B cell (primary cell): ENCODE data around the gene LSP1. TPM values are rescaled to one million over a fixed set of nuclear protein-coding genes. Genes with fewer than 3 reads are reported as not detected.
"Not testable (repeated sequence)": the region's sequence is repeated elsewhere in the genome, so short reads cannot be mapped to it uniquely, and the experiment has no call there.

Experiments used
- ATAC-seq: fragments of 200-7000 bp; cut with Tn5 transposase; one replicate; pipeline ENCODE4 v1.10.0; 2021; ENCODE audit warnings: low read depth, mild to moderate bottlenecking, moderate number of reproducible peaks, moderate library complexity
- CTCF ChIA-PET: fragments of 350-600 bp; sonication (Branson Sonifier 250); formaldehyde crosslinking; loops from one replicate; lab custom pipeline; 2021; ENCODE audit warnings: antibody characterized with exemption, inconsistent platforms; lab: Charles Lee
- POLR2A ChIA-PET: fragments of 350-600 bp; sonication (Branson Sonifier 250); formaldehyde crosslinking; loops from one replicate; lab custom pipeline; 2021; ENCODE audit warnings: antibody characterized with exemption; lab: Charles Lee
- DNase-seq: peaks from one replicate; pipeline ENCODE4 v3.0.0; 2013
- H2AFZ ChIP-seq: 2 replicates; pipeline ENCODE4 v1.6.1; 2012; ENCODE audit warnings: mild to moderate bottlenecking, low read depth, low read length; ENCODE audit not compliant: insufficient read depth, poor library complexity, severe bottlenecking
- H3K27ac ChIP-seq, 2 donors: 1 replicate in 1 of 2; 2 replicates in 1 of 2; pipeline ENCODE4 v1.5.1; 2012 to 2013; ENCODE audit warnings: low read length in 2 of 2, mild to moderate bottlenecking in 2 of 2, moderate library complexity in 1 of 2
- H3K27me3 ChIP-seq, 4 experiments: fragments of 200-600 bp in 1 of 4; sonication (generic) in 1 of 4; replicated peaks in 1 of 4; 1 replicate in 2 of 4; 2 replicates in 2 of 4; pipeline versions ENCODE4 v1.6.1 to v1.7.0; 2013 to 2016; ENCODE audit warnings: low read length in 3 of 4, mild to moderate bottlenecking in 2 of 4, mixed read lengths in 1 of 4, moderate library complexity in 1 of 4; ENCODE audit not compliant: insufficient read depth in 4 of 4, control insufficient read depth in 3 of 4; ENCODE audit errors: control extremely low read depth in 1 of 4
- H3K36me3 ChIP-seq, 2 experiments: replicated peaks in 1 of 2; 1 replicate in 1 of 2; 2 replicates in 1 of 2; pipeline versions ENCODE4 v1.6.1 to v1.7.1; 2013; ENCODE audit warnings: low read length in 1 of 2; ENCODE audit not compliant: insufficient read depth in 2 of 2, control insufficient read depth in 1 of 2; ENCODE audit errors: control extremely low read depth in 1 of 2, extremely low read depth in 1 of 2
- H3K4me1 ChIP-seq, 2 donors: fragments of 200-600 bp in 1 of 2; sonication (generic) in 1 of 2; 1 replicate in 1 of 2; 2 replicates in 1 of 2; pipeline versions ENCODE4 v1.5.1 to v1.6.1; 2013 to 2017; ENCODE audit warnings: low read length in 2 of 2; ENCODE audit not compliant: control insufficient read depth in 2 of 2, insufficient read depth in 2 of 2
- H3K4me2 ChIP-seq: replicated peaks from 2 replicates; pipeline ENCODE3; 2012; ENCODE audit warnings: mild to moderate bottlenecking, low read depth, low read length; ENCODE audit not compliant: poor library complexity, severe bottlenecking
- H3K4me3 ChIP-seq, 5 experiments: fragments of 200-600 bp in 1 of 5; sonication (generic) in 1 of 5; 1 replicate in 3 of 5; 2 replicates in 2 of 5; pipeline versions ENCODE4 v1.5.1 to v1.7.0; 2011 to 2016; ENCODE audit warnings: low read length in 4 of 5, mild to moderate bottlenecking in 4 of 5, low read depth in 2 of 5, control low read depth in 1 of 5, moderate library complexity in 1 of 5; ENCODE audit not compliant: insufficient read depth in 1 of 5; ENCODE audit errors: control extremely low read depth in 1 of 5, extremely low read depth in 1 of 5
- H3K79me2 ChIP-seq: fragments of 200-600 bp; sonication (generic); one replicate; pipeline ENCODE4 v1.6.0; 2016; ENCODE audit warnings: low read length; ENCODE audit not compliant: control insufficient read depth, insufficient read depth
- H3K9ac ChIP-seq: fragments of 200-600 bp; sonication (generic); 2 replicates; pipeline ENCODE4 v1.6.1; 2017; ENCODE audit warnings: mild to moderate bottlenecking, low read length, moderate library complexity
- H3K9me3 ChIP-seq, 3 donors: one replicate each; pipeline versions ENCODE4 v1.6.1 to v1.7.1; 2013; ENCODE audit warnings: low read length in 2 of 3; ENCODE audit not compliant: control insufficient read depth in 2 of 3, insufficient read depth in 1 of 3; ENCODE audit errors: control extremely low read depth in 1 of 3
- H4K20me1 ChIP-seq: 2 replicates; pipeline ENCODE4 v1.6.0; 2012; ENCODE audit warnings: mild to moderate bottlenecking, low read length; ENCODE audit not compliant: insufficient read depth, control insufficient read depth, poor library complexity, severe bottlenecking
- H3K27ac Mint-ChIP-seq: one replicate; pipeline ENCODE4 v1.8.0; 2021; ENCODE audit warnings: mixed read lengths
- H3K27me3 Mint-ChIP-seq: one replicate; pipeline ENCODE4 v1.8.0; 2021; ENCODE audit warnings: mixed read lengths
- H3K4me1 Mint-ChIP-seq: one replicate; pipeline ENCODE4 v1.8.0; 2021; ENCODE audit warnings: mixed read lengths
- H3K4me3 Mint-ChIP-seq: one replicate; pipeline ENCODE4 v1.8.0; 2021; ENCODE audit warnings: mixed read lengths
- H3K9me3 Mint-ChIP-seq: one replicate; pipeline ENCODE4 v1.8.0; 2022; ENCODE audit warnings: mixed read lengths; ENCODE audit not compliant: insufficient read depth
- CTCF ChIP-seq: fragments of 200-600 bp; IDR thresholded peaks from one replicate; pipeline ENCODE4 v1.8.0; 2022; ENCODE audit warnings: antibody characterized with exemption, mild to moderate bottlenecking
- EZH2 ChIP-seq: IDR thresholded peaks from 2 replicates; pipeline ENCODE4 v1.6.1; 2012; ENCODE audit warnings: borderline replicate concordance, low read depth, mild to moderate bottlenecking, moderate library complexity, low read length; ENCODE audit not compliant: insufficient read depth, poor library complexity, severe bottlenecking
- WGBS: methylation state at CpG from one replicate; pipeline ENCODE4 v1.1.5; 2013; ENCODE audit warnings: missing lambda C conversion rate; ENCODE audit not compliant: insufficient coverage; 5-methylcytosine and 5-hydroxymethylcytosine counted together
- intact Hi-C: fragments of 100-400 bp; cut with micrococcal nuclease; formaldehyde crosslinking; loops from one replicate; pipeline ENCODE4 v1.10.0; 2022
- polyA plus RNA-seq: library from polyadenylated mRNA; depleted of rRNA; stranded (reverse); fragments of >200 nt; gene quantifications from 2 replicates; pipeline ENCODE4 v1.2.3, GENCODE V29; 2012
- total RNA-seq, 2 donors: library from RNA; stranded (reverse); fragments of 120-200 nt in 1 of 2; gene quantifications; 1 replicate in 1 of 2; 2 replicates in 1 of 2; pipeline versions ENCODE4 v1.2.3 to v1.2.4, GENCODE V29; 2013 to 2022

Gene LSP1
- total and polyA plus RNA-seq, 2 donors (not counting 1 experiment from before 2014, with no cell fraction given) = 249 to 446 TPM

GRCh38 chr11:1803835-1804519 is 48.9 kb upstream of the LSP1 start:
- POLR2A ChIA-PET, H3K4me2 ChIP-seq, H3K27ac Mint-ChIP-seq, H3K27ac ChIP-seq, H3K9me3 Mint-ChIP-seq, H3K4me3 ChIP-seq, H3K9me3 ChIP-seq, H3K9ac ChIP-seq, H4K20me1 ChIP-seq, intact Hi-C loops, H2AFZ ChIP-seq, H3K4me3 Mint-ChIP-seq, H3K79me2 ChIP-seq, H3K4me1 Mint-ChIP-seq, ATAC-seq, H3K27me3 ChIP-seq, H3K36me3 ChIP-seq, H3K4me1 ChIP-seq, DNase-seq: not testable (repeated sequence)
- CTCF ChIA-PET = interaction anchor here (2.0 kb wide), 1 partner anchor 110 kb away, joined by 6 read pairs; no protein-coding TSS in a partner anchor
- WGBS = 94% methylated on average over 6 of the region's 42 CpGs
- H3K27me3 Mint-ChIP-seq = peaks cover 42% of the 10 kb centered on the region

- CTCF ChIA-PET = interaction anchor here (0.7 kb wide), 2 partner anchors 27 to 112 kb away, joined by 3 read pairs; no protein-coding TSS in a partner anchor
- H2AFZ ChIP-seq = no peak overlapping the region
- 95% methylated on average over 14 of the region's 15 CpGs for WGBS
- H3K4me1 ChIP-seq = no peaks in the 10 kb centered on the region
- no peak overlapping the region for H3K4me3 Mint-ChIP-seq
- TF ChIP-seq CTCF (no peak), EZH2 (no peak)
- H3K9me3 Mint-ChIP-seq = no peaks in the 10 kb centered on the region
- no peak overlapping the region for H3K27ac Mint-ChIP-seq
- intact Hi-C loops = no loop called here
- H3K4me2 ChIP-seq = no peak overlapping the region
- H3K9me3 ChIP-seq = peaks cover 0 to 5% (median 0%) of the 10 kb centered on the region in 3 donors
- H3K9ac ChIP-seq = no peak overlapping the region
- POLR2A ChIA-PET = interaction anchor here (0.6 kb wide), 1 partner anchor 43 kb away, joined by 6 read pairs; no protein-coding TSS in a partner anchor
- peaks cover 47% of the 10 kb centered on the region for H3K27me3 Mint-ChIP-seq
- H3K27ac ChIP-seq = no peak overlapping the region
- no peaks in the 10 kb centered on the region for H3K79me2 ChIP-seq
- no peak overlapping the region for H3K4me3 ChIP-seq
- peaks cover 0 to 4% (median 0%) of the 10 kb centered on the region in 4 experiments for H3K27me3 ChIP-seq
- H4K20me1 ChIP-seq = no peaks in the 10 kb centered on the region
- DNase-seq (no peak), ATAC-seq (no peak)
- H3K4me1 Mint-ChIP-seq = no peaks in the 10 kb centered on the region
- H3K36me3 ChIP-seq = no peaks in the 10 kb centered on the region
Observed at GRCh38 chr11:1805525-1805924, 47.4 kb upstream of the LSP1 start.
